RWPE2 (cell line): ENCODE data around the gene TESK2.

Experiments used
- ATAC-seq: fragments of 200-7000 bp; cut with Tn5 transposase; 3 replicates; pipeline ENCODE4 v1.9.1; 2021; ENCODE audit warnings: low read depth
- DNase-seq: peaks from one replicate; pipeline ENCODE4 v3.0.0-alpha.2; 2020; ENCODE audit warnings: low spot score
- H3K27ac ChIP-seq: fragments of 450-650 bp; 2 replicates; pipeline ENCODE4 v1.5.1; 2017; ENCODE audit warnings: mild to moderate bottlenecking; ENCODE audit not compliant: poor library complexity, severe bottlenecking
- H3K27me3 ChIP-seq: fragments of 250-450 bp; sonication (Bioruptor Pico); 2 replicates; pipeline ENCODE4 v1.5.1; 2021; ENCODE audit warnings: mild to moderate bottlenecking, moderate library complexity; ENCODE audit not compliant: insufficient read depth, poor library complexity, severe bottlenecking
- H3K36me3 ChIP-seq: fragments of 250-450 bp; sonication (Bioruptor Pico); 2 replicates; pipeline ENCODE4 v1.5.1; 2020; ENCODE audit warnings: low read depth, mild to moderate bottlenecking, moderate library complexity
- H3K4me1 ChIP-seq: fragments of 250-450 bp; sonication (Bioruptor Pico); 2 replicates; pipeline ENCODE4 v1.5.1; 2021; ENCODE audit warnings: mild to moderate bottlenecking, moderate library complexity; ENCODE audit not compliant: insufficient read depth, poor library complexity, severe bottlenecking
- H3K4me3 ChIP-seq: fragments of 250-450 bp; sonication (Bioruptor Pico); 2 replicates; pipeline ENCODE4 v1.5.1; 2021; ENCODE audit warnings: mild to moderate bottlenecking, moderate library complexity; ENCODE audit not compliant: severe bottlenecking
- H3K9me3 ChIP-seq: fragments of 250-450 bp; sonication (Bioruptor Pico); 2 replicates; pipeline ENCODE4 v1.5.1; 2021; ENCODE audit warnings: mild to moderate bottlenecking, moderate library complexity; ENCODE audit not compliant: severe bottlenecking
- CTCF ChIP-seq: fragments of 450-650 bp; IDR thresholded peaks from one replicate; pipeline ENCODE4 v1.5.1; 2017; ENCODE audit warnings: mild to moderate bottlenecking, moderate library complexity; ENCODE audit not compliant: poor library complexity, severe bottlenecking

The TESK2 gene

DNA sequence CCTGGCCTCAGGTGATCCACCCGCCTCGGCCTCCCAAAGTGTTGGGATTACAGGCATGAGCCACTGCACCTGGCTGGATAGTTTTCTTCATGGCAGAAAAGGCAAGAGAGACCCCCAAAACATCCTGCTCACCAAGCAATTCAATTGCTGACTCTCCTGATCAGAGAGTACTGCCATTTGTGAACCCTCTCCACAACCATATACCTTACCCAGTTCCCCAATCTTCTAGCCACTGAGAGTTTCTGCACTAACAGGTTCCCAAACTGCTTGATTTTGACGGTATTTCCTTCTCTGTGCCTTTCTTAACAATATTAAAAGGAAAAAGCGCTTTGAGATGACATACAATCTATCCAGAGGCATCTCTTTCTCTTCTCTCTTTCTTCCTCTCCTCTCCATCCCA is 110.8 kb downstream of the TESK2 start:
- no peak for TF ChIP-seq CTCF
- H3K4me3 ChIP-seq: no peak overlapping the region
- H3K27me3 ChIP-seq: no peaks in the 10 kb centered on the region
- no peak overlapping the region for H3K27ac ChIP-seq
- ATAC-seq: no peak
- no peaks in the 10 kb centered on the region for H3K9me3 ChIP-seq
- peaks cover 10% of the 10 kb centered on the region for H3K4me1 ChIP-seq
- no peak for DNase-seq
- H3K36me3 ChIP-seq: no peaks in the 10 kb centered on the region

DNA sequence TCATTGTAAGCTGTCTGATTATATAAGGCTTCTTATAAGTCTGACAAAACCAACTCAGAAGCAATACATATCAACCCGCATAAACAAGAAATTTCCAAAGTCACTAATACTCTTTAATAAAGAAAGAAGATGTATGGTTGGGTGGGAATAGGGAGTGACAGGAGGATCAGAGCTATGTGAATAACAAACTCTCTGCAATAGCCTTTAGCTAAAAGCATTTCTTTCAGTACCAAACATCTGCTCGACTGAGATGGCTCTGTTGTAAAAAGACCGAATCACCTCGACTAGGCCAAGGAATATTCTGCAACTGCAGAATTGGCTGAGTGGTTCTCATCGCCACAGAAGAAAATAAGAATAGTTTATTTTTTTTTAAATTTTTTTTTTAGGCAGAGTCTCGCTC is 111.4 kb downstream of the TESK2 start:
- Histone ChIP-seq H3K27ac (no peak overlapping the region), H3K27me3 (no peaks in the 10 kb centered on the region), H3K9me3 (no peaks in the 10 kb centered on the region), H3K4me1 (peaks cover 10% of the 10 kb centered on the region), H3K36me3 (no peaks in the 10 kb centered on the region), H3K4me3 (no peak overlapping the region)
- TF ChIP-seq CTCF: no peak
- ATAC-seq (no peak), DNase-seq (no peak)

DNA sequence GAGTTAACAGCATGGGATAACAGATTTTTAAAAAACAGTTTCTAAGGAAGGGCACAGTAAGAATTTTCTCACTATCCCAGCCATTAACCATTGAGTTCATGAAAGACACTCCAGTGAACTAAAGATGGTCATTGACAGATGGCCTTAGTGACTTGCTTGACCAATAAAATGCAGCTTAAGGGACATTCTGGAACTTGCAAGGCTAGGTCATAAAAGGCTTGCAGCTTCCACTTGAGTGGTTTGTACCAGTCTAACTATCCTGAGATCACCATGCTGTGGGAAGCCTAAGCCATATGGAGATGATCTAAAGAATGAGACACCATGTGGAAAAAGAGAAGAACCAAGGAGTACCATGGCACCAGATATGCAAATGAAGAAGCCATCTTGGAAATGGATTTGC is 112.8 kb downstream of the TESK2 start:
- Histone ChIP-seq H3K4me3 (no peak overlapping the region), H3K27me3 (no peaks in the 10 kb centered on the region), H3K4me1 (peaks cover 10% of the 10 kb centered on the region), H3K9me3 (no peaks in the 10 kb centered on the region), H3K36me3 (no peaks in the 10 kb centered on the region), H3K27ac (no peak overlapping the region)
- ATAC-seq: no peak
- no peak for DNase-seq
- TF ChIP-seq CTCF: no peak

DNA sequence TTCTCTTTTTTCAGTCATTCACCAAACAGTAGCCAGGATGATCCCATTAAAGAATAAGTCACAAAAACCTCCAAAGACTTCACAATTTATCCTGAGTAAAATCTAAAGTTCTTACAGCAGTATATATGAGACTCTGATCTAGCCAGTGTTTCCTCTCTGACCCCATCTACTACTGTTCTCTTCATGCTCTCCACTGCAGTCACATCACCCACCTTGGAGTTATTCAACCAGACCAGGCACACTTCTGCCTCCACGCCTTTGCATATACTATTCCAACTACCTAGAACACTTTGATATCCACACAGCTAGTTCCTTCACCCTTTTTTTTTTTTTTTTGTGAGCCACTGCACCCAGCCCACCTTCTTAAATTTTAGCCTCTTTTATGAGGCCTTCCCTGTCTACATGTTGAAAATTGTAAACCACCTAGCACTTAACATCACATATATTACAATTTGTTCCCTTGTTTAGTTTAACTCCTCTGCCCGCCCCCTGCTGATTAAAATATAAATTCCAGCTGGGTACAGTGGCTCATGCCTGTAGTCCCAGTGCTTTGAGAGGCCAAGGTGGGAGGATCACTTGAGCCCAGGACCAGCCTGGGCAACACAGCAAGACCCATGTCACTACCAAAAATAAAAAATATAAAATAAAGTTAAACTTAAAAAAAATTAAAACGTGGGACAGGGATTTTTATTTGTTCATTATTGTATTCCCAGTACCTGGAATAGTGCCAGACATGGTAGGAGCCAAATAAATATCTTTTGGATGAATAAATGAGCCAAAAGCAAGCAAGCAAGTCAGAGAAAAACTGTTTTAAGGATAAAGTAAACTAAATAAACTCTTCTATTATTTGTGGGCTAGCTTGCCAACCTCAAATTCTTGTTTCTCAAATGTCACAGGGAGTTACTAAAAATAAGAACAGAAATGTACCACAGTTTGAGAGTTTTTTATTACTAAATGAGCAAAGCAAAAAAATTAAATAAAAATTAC is 115.6 kb downstream of the TESK2 start:
- no peaks in the 10 kb centered on the region for H3K27me3 ChIP-seq
- no peaks in the 10 kb centered on the region for H3K9me3 ChIP-seq
- DNase-seq (no peak), ATAC-seq (no peak)
- H3K27ac ChIP-seq: no peak overlapping the region
- no peak for TF ChIP-seq CTCF
- no peak overlapping the region for H3K4me3 ChIP-seq
- H3K36me3 ChIP-seq: no peaks in the 10 kb centered on the region
- no peaks in the 10 kb centered on the region for H3K4me1 ChIP-seq

DNA sequence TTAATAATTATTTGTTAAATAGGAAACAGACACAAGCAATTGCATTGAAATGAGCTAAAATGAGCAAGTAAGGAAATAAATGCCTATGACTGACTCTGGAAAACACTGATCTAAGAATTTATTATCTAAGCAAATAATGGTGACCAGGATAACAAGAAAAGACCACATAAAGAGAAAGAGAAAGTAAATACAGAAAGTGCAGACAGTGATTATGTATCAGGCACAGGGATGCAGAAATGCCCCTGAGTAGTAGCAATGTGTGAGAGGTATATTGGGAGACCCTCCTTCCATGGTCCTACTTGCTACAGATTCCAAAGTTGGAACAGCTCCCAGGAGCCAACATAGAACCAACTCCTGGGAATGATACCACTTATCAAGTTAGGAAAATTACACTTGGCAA is 117.4 kb downstream of the TESK2 start:
- no peak overlapping the region for H3K27ac ChIP-seq
- H3K9me3 ChIP-seq: no peaks in the 10 kb centered on the region
- H3K4me1 ChIP-seq: no peaks in the 10 kb centered on the region
- H3K36me3 ChIP-seq: no peaks in the 10 kb centered on the region
- TF ChIP-seq CTCF: no peak
- no peaks in the 10 kb centered on the region for H3K27me3 ChIP-seq
- H3K4me3 ChIP-seq: no peak overlapping the region
- ATAC-seq (no peak), DNase-seq (no peak)
